Karpas-422 (cell line): Measurements from ENCODE around the gene DNAJC25. TPM values are rescaled to one million over a fixed set of nuclear protein-coding genes. Genes with fewer than 3 reads are reported as not detected.
"Not testable (repeated sequence)": the region's sequence is repeated elsewhere in the genome, so short reads cannot be mapped to it uniquely, and the experiment has no call there.

Source experiments
- DNase-seq: peaks from one replicate; pipeline ENCODE4 v3.0.0-alpha.2; 2015
- H2AFZ ChIP-seq: fragments of 200-600 bp; sonication (generic); 2 replicates; pipeline ENCODE4 v1.6.1; 2014; ENCODE audit warnings: antibody characterized with exemption, low read length, mixed read lengths
- H3K27ac ChIP-seq: fragments of 200-600 bp; sonication (generic); 2 replicates; pipeline ENCODE4 v1.5.1; 2014; ENCODE audit warnings: mild to moderate bottlenecking, low read length, moderate library complexity
- H3K27me3 ChIP-seq: fragments of 200-600 bp; sonication (generic); 2 replicates; pipeline ENCODE4 v1.6.1; 2014; ENCODE audit warnings: low read length, mixed read lengths
- H3K36me3 ChIP-seq: fragments of 200-600 bp; sonication (generic); 2 replicates; pipeline ENCODE4 v1.6.1; 2014; ENCODE audit warnings: low read length, mixed read lengths; ENCODE audit not compliant: insufficient read depth
- H3K4me1 ChIP-seq: fragments of 200-600 bp; sonication (generic); 2 replicates; pipeline ENCODE4 v1.6.1; 2014; ENCODE audit warnings: mild to moderate bottlenecking, low read length, mixed read lengths
- H3K4me2 ChIP-seq: fragments of 200-600 bp; sonication (generic); 2 replicates; pipeline ENCODE4 v1.6.1; 2014; ENCODE audit warnings: low read length, low read depth, mild to moderate bottlenecking; ENCODE audit not compliant: poor library complexity, severe bottlenecking
- H3K4me3 ChIP-seq: fragments of 200-600 bp; sonication (generic); 2 replicates; pipeline ENCODE4 v1.5.1; 2014; ENCODE audit warnings: mild to moderate bottlenecking, antibody characterized with exemption, low read length, mixed read lengths
- H3K79me2 ChIP-seq: fragments of 200-600 bp; sonication (generic); 2 replicates; pipeline ENCODE4 v1.6.1; 2014; ENCODE audit warnings: mild to moderate bottlenecking, low read length, mixed read lengths
- H3K9ac ChIP-seq: fragments of 200-600 bp; sonication (generic); 2 replicates; pipeline ENCODE4 v1.6.0; 2014; ENCODE audit warnings: low read length
- H3K9me2 ChIP-seq: fragments of 200-600 bp; sonication (generic), shearing (Covaris generic); replicated peaks from 2 replicates; pipeline ENCODE4 v1.6.0; 2014; ENCODE audit warnings: mild to moderate bottlenecking, low read length, moderate library complexity; ENCODE audit not compliant: insufficient read depth
- H3K9me3 ChIP-seq: fragments of 300-700, 200-600 bp; sonication (generic); 2 replicates; pipeline ENCODE4 v1.6.1; 2014; ENCODE audit warnings: low read length, mixed read lengths
- H4K20me1 ChIP-seq: fragments of 200-600 bp; sonication (generic); 2 replicates; pipeline ENCODE4 v1.6.1; 2014; ENCODE audit warnings: mild to moderate bottlenecking, antibody characterized with exemption, low read length, low read depth; ENCODE audit not compliant: insufficient read depth
- total RNA-seq: library from RNA; depleted of rRNA; stranded (reverse); fragments of >200 nt; shearing (Covaris generic); gene quantifications from 2 replicates; pipeline ENCODE4 v1.2.3, GENCODE V29; 2014; ENCODE audit warnings: low replicate concordance

DNAJC25 gene
- total RNA-seq, 1 experiment from 2014 or later = 10.2 TPM

- no peaks in the 10 kb centered on the region for H3K27me3 ChIP-seq
- no peak overlapping the region for H3K4me3 ChIP-seq
- H3K36me3 ChIP-seq = no peaks in the 10 kb centered on the region
- H2AFZ ChIP-seq = no peak overlapping the region
- no peaks in the 10 kb centered on the region for H4K20me1 ChIP-seq
- no peaks in the 10 kb centered on the region for H3K9me3 ChIP-seq
- no peaks in the 10 kb centered on the region for H3K79me2 ChIP-seq
- H3K4me1 ChIP-seq = no peaks in the 10 kb centered on the region
- no peak overlapping the region for H3K4me2 ChIP-seq
- no peak overlapping the region for H3K27ac ChIP-seq
- DNase-seq = no peak
- no peak overlapping the region for H3K9ac ChIP-seq
- no peaks in the 10 kb centered on the region for H3K9me2 ChIP-seq
Measured at GRCh38 chr9:111615928-111616327, 15.2 kb upstream of the DNAJC25 start.

DNA sequence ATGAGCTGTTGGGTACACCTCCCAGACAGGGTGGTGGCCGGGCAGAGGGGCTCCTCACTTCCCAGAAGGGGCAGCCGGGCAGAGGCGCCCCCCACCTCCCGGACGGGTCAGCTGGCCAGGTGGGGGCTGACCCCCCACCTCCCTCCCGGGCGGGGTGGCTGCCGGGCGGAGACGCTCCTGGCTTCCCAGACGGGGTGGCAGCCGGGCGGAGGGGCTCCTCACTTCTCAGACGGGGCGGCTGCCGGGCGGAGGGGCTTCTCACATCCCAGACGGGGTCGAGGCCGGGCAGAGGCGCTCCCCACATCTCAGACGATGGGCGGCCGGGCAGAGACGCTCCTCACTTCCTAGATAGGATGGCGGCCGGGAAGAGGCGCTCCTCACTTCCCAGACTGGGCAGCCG is 13.8 kb upstream of the DNAJC25 start:
- not testable (repeated sequence) for H3K4me3 ChIP-seq, H3K27ac ChIP-seq, DNase-seq, H3K79me2 ChIP-seq, H4K20me1 ChIP-seq, H3K9me2 ChIP-seq, H2AFZ ChIP-seq, H3K4me1 ChIP-seq, H3K9me3 ChIP-seq, H3K9ac ChIP-seq, H3K36me3 ChIP-seq, H3K27me3 ChIP-seq, H3K4me2 ChIP-seq

DNA sequence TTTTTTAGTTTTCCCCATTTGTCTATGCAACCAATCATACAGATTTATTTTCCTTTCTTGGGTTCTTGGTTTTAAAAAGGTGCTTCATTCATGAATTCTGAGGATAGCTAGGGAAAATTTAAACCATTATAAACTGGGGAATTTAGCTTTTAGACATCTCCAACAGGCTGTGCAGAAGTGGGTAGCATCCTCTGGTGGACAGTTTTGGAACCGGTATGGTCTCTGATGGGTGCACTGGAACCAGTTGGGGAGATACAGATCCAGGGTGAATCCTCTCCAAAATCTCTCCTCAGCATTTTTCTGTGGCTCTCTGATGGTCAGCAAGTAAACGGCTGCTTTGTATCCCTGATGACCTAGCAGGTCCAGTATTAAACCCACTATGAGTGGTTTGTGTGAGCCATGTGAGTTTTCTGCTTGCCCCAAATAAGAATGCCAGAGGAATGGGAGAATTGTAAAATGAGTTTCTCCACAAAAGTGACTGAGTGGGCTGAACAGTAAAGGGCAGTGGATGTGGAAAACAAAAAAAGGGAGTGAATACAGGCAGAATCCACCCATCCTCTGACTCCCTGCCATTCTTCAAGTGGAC is 9.1 kb upstream of the DNAJC25 start:
- peak; percentile 74 for DNase-seq

DNA sequence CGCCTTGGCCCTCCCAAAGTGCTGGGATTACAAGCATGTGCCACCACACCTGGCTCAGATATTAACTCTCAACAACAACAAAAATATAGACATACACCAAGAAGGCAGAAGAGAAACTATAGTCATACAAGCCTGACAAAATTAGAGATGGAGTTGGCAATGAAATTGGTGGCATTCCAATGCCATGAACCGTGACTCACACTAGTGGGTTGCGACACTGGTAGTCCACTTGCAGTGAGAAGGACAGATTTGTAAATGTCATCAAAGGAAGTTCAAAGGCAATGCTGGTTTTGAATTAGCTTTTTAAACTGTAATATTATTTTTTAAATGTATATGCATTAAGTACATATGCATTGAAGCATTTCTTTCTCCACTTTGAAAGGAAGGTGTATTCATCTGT is 8.5 kb upstream of the DNAJC25 start:
- Histone ChIP-seq H3K9ac (no peak overlapping the region), H3K4me3 (no peak overlapping the region), H3K9me2 (no peaks in the 10 kb centered on the region), H3K36me3 (no peaks in the 10 kb centered on the region), H3K9me3 (no peaks in the 10 kb centered on the region), H3K4me2 (no peak overlapping the region), H3K79me2 (no peaks in the 10 kb centered on the region), H3K27ac (no peak overlapping the region), H4K20me1 (no peaks in the 10 kb centered on the region), H3K4me1 (no peaks in the 10 kb centered on the region), H3K27me3 (no peaks in the 10 kb centered on the region), H2AFZ (no peak overlapping the region)
- DNase-seq = no peak

More for the DNA sequence above, 9.1 kb upstream of the DNAJC25 start:
- no peaks in the 10 kb centered on the region for H3K4me1 ChIP-seq
- no peaks in the 10 kb centered on the region for H3K36me3 ChIP-seq
- no peak overlapping the region for H3K4me2 ChIP-seq
- H4K20me1 ChIP-seq = no peaks in the 10 kb centered on the region
- no peaks in the 10 kb centered on the region for H3K9me3 ChIP-seq
- no peaks in the 10 kb centered on the region for H3K79me2 ChIP-seq
- H3K9ac ChIP-seq = no peak overlapping the region
- no peaks in the 10 kb centered on the region for H3K9me2 ChIP-seq
- no peak overlapping the region for H3K27ac ChIP-seq
- H3K27me3 ChIP-seq = no peaks in the 10 kb centered on the region
- no peak overlapping the region for H2AFZ ChIP-seq
- no peak overlapping the region for H3K4me3 ChIP-seq

- Histone ChIP-seq H3K9me3 (no peaks in the 10 kb centered on the region), H3K27ac (no peak overlapping the region), H3K36me3 (peaks cover under 1% of the 10 kb centered on the region; the same call in 1 of the 2 replicates), H3K79me2 (peaks cover 16% of the 10 kb centered on the region), H2AFZ (no peak overlapping the region), H3K4me3 (no peak overlapping the region), H3K4me2 (no peak overlapping the region), H4K20me1 (peaks cover 4% of the 10 kb centered on the region; the same call in 1 of the 2 replicates), H3K27me3 (no peaks in the 10 kb centered on the region), H3K9ac (no peak overlapping the region), H3K4me1 (peaks cover 10% of the 10 kb centered on the region), H3K9me2 (no peaks in the 10 kb centered on the region)
- DNase-seq = no peak
Measured at GRCh38 chr9:111627260-111627963, 3.7 kb upstream of the DNAJC25 start.

GRCh38 chr9:111628411-111628810 is 2.7 kb upstream of the DNAJC25 start:
- Histone ChIP-seq H2AFZ (no peak overlapping the region), H3K4me1 (peaks cover 20% of the 10 kb centered on the region), H3K9me3 (no peaks in the 10 kb centered on the region), H3K4me3 (no peak overlapping the region), H4K20me1 (peaks cover 14% of the 10 kb centered on the region), H3K4me2 (no peak overlapping the region), H3K9ac (no peak overlapping the region), H3K79me2 (peaks cover 26% of the 10 kb centered on the region), H3K27ac (no peak overlapping the region), H3K9me2 (no peaks in the 10 kb centered on the region), H3K36me3 (peaks cover 10% of the 10 kb centered on the region), H3K27me3 (no peaks in the 10 kb centered on the region)
- no peak for DNase-seq

DNA sequence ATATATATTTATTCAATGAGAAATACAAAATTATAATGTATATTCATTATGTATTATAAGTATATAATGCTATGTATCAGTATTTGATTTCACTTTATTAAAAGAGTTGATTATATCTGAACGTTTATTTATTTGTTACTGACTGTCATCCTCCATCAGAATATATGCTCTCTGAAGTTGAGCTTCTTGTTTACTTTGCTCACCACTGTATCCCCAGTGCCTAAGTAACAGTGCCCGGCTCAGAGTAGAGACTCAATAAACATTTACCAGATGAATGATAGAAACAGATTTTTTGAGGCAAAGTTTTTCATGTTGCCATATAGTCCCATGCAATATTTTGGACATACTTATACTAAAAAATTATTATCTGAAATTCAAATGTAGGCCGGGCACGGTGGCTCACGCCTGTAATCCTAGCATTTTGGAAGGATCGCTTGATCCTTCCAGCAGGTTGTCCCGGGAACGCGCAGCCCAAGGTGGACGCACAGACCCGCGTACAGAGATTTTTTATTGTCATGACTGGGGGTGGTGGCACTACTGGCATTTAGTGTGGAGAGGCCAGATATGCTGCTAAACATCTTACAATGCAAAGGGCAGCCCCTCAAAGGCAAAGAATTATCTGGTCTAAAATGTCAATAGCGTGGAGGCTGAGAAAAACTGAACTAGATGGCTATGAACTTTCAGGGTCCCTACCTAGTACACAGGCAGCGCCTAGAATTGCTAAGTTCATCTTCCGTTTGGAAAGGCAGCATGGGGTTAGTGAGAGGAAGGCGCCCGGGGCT is 761 bp upstream of the DNAJC25 start:
- Histone ChIP-seq H3K4me3 (peak overlapping the region; percentile 80), H3K9ac (peak overlapping the region; percentile 83), H3K4me2 (peak overlapping the region; percentile 98), H3K9me2 (no peaks in the 10 kb centered on the region), H3K9me3 (no peaks in the 10 kb centered on the region), H3K4me1 (peaks cover 35% of the 10 kb centered on the region), H3K36me3 (peaks cover 28% of the 10 kb centered on the region), H4K20me1 (peaks cover 28% of the 10 kb centered on the region), H3K27me3 (no peaks in the 10 kb centered on the region), H3K79me2 (peaks cover 46% of the 10 kb centered on the region), H3K27ac (0 out of 2 replicates have a peak overlapping the region, but pooled peaks have one; percentile 37), H2AFZ (peak overlapping the region; percentile 100)
- DNase-seq = no peak

DNA sequence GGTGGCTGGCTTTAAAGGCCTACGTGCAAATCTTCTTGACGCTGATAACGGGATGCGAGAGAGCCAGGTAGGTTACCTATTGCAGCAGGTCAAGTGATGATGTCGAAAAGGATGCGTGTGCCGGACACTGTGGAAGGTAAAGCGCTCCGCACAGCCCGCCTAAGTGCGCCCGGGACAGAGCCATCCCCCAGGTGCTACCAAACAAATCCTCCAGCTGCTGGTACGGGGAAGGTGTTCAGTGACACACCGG is 245 bp upstream of the DNAJC25 start:
- Histone ChIP-seq H2AFZ (peak overlapping the region; percentile 100), H3K27ac (0 out of 2 replicates have a peak overlapping the region, but pooled peaks have one; percentile 37), H3K27me3 (no peaks in the 10 kb centered on the region), H3K36me3 (peaks cover 29% of the 10 kb centered on the region), H4K20me1 (peaks cover 34% of the 10 kb centered on the region), H3K79me2 (peaks cover 51% of the 10 kb centered on the region), H3K9ac (peak overlapping the region; percentile 83), H3K4me1 (peaks cover 35% of the 10 kb centered on the region), H3K9me2 (no peaks in the 10 kb centered on the region), H3K4me3 (peak overlapping the region; percentile 80), H3K9me3 (no peaks in the 10 kb centered on the region), H3K4me2 (peak overlapping the region; percentile 98)
- no peak for DNase-seq
